ENCODE data around the gene GTF2F1. TPM values are rescaled to one million over a fixed set of nuclear protein-coding genes. Genes with fewer than 3 reads are reported as not detected.
A peak's percentile ranks its signal among the peaks of the same experiment; 100 is the strongest.

The GTF2F1 gene
- total RNA-seq, 1 donor from 2014 or later, result 72.4 TPM

GRCh38 chr19:6383188-6383587 lies 9.8 kb downstream of the GTF2F1 start:
- no peak overlapping the region for H3K27ac Mint-ChIP-seq
- no peak overlapping the region for H3K4me3 Mint-ChIP-seq
- no peak for TF ChIP-seq CTCF (conservative IDR thresholded peaks at IDR 0.05)
- no peaks in the 10 kb centered on the region for H3K9me3 Mint-ChIP-seq
- peaks cover 18% of the 10 kb centered on the region for H3K36me3 Mint-ChIP-seq
- DNase-seq (ENCODE audit: extremely low spot score, unreplicated experiment), result no peak
- H3K27me3 Mint-ChIP-seq, result no peaks in the 10 kb centered on the region
- no peaks in the 10 kb centered on the region for H3K4me1 Mint-ChIP-seq (ENCODE audit: unreplicated experiment)

GRCh38 chr19:6381030-6381750 lies 11.8 kb downstream of the GTF2F1 start:
- Mint-ChIP-seq H3K9me3 (no peaks in the 10 kb centered on the region), H3K4me3 (no peak overlapping the region), H3K36me3 (peaks cover 18% of the 10 kb centered on the region), H3K27me3 (no peaks in the 10 kb centered on the region), H3K27ac (no peak overlapping the region), H3K4me1 (ENCODE audit: unreplicated experiment) (no peaks in the 10 kb centered on the region)
- DNase-seq (ENCODE audit: extremely low spot score, unreplicated experiment), result no peak
- no peak for TF ChIP-seq CTCF (conservative IDR thresholded peaks at IDR 0.05)

- Mint-ChIP-seq H3K4me1 (ENCODE audit: unreplicated experiment) (no peaks in the 10 kb centered on the region), H3K27ac (peak overlapping the region; percentile 26), H3K27me3 (no peaks in the 10 kb centered on the region), H3K36me3 (peaks cover 18% of the 10 kb centered on the region), H3K9me3 (no peaks in the 10 kb centered on the region), H3K4me3 (no peak overlapping the region)
- TF ChIP-seq CTCF (conservative IDR thresholded peaks at IDR 0.05), result no peak
- no peak for DNase-seq (ENCODE audit: extremely low spot score, unreplicated experiment)
Measured at GRCh38 chr19:6379744-6380143, 13.2 kb downstream of the GTF2F1 start.

- peaks cover 4% of the 10 kb centered on the region for H3K4me1 Mint-ChIP-seq (ENCODE audit: unreplicated experiment)
- peaks cover 18% of the 10 kb centered on the region for H3K36me3 Mint-ChIP-seq
- H3K27ac Mint-ChIP-seq, result no peak overlapping the region
- TF ChIP-seq CTCF (conservative IDR thresholded peaks at IDR 0.05), result no peak
- no peaks in the 10 kb centered on the region for H3K9me3 Mint-ChIP-seq
- DNase-seq (ENCODE audit: extremely low spot score, unreplicated experiment), result no peak
- no peak overlapping the region for H3K4me3 Mint-ChIP-seq
- H3K27me3 Mint-ChIP-seq, result no peaks in the 10 kb centered on the region
Measured at GRCh38 chr19:6378486-6378885, 14.5 kb downstream of the GTF2F1 start.

GRCh38 chr19:6378041-6378440 lies 14.9 kb downstream of the GTF2F1 start:
- Mint-ChIP-seq H3K27me3 (no peaks in the 10 kb centered on the region), H3K9me3 (no peaks in the 10 kb centered on the region), H3K36me3 (peaks cover 15% of the 10 kb centered on the region), H3K27ac (no peak overlapping the region), H3K4me3 (no peak overlapping the region), H3K4me1 (ENCODE audit: unreplicated experiment) (peaks cover 5% of the 10 kb centered on the region)
- TF ChIP-seq CTCF (conservative IDR thresholded peaks at IDR 0.05), result no peak
- no peak for DNase-seq (ENCODE audit: extremely low spot score, unreplicated experiment)
